ENCODE measurements around the gene LY6G6F. TPM values are rescaled to one million over a fixed set of nuclear protein-coding genes. Genes with fewer than 3 reads are reported as not detected.
A peak's percentile ranks its signal among the peaks of the same experiment; 100 is the strongest.

Gene LY6G6F
- total and polyA plus RNA-seq, 8 donors = 0.53 to 1.8 (median 1.3) TPM; not detected in 1

DNA sequence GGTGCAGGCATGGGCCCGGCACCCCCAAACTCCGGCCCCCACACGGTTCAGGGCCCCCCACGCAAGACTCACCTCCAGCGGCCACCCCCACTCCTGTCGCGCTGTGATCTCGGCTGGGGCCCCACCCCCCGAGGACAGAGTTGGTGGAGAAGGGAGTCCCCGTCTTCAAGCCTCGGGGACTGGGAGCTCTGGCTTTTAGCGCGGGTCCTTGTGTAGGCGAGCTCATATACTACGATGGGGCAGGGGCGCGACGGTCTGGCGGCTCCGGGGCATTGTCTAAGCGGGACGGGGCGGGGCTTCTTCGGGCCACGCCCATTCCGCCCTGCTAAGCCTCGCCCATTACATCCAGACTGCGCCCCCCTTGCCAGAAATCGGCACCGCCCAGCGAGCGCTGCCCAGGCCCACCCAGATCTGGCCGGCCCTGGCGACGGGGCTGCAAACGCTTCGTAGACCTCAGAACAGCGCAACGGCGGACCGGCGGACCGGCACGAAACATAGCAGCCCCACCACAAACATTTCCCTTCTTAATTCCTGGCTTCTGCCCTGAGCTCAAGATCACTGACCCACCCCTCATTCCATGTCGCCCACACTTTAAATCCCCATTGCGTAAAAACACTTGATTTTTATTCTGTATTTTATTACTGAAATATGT lies 23.4 kb downstream of the LY6G6F start:
- Histone ChIP-seq H3K4me3 (peak overlapping the region; percentile 48 to 79), H3K36me3 (peaks cover 4 to 65% of the 10 kb centered on the region in 2 donors), H3K9me3 (no peaks in the 10 kb centered on the region), H3K27me3 (no peaks in the 10 kb centered on the region), H3K27ac (peak overlapping the region; percentile 92 to 97), H3K4me1 (peaks cover 30 to 86% of the 10 kb centered on the region in 2 donors)
- DNase-seq (peak; percentile 89 to 97 (median 93)), ATAC-seq (peak; percentile 82)
- intact Hi-C loops (cut with DNase I) = no loop called here
- TF ChIP-seq, protein P1, sequence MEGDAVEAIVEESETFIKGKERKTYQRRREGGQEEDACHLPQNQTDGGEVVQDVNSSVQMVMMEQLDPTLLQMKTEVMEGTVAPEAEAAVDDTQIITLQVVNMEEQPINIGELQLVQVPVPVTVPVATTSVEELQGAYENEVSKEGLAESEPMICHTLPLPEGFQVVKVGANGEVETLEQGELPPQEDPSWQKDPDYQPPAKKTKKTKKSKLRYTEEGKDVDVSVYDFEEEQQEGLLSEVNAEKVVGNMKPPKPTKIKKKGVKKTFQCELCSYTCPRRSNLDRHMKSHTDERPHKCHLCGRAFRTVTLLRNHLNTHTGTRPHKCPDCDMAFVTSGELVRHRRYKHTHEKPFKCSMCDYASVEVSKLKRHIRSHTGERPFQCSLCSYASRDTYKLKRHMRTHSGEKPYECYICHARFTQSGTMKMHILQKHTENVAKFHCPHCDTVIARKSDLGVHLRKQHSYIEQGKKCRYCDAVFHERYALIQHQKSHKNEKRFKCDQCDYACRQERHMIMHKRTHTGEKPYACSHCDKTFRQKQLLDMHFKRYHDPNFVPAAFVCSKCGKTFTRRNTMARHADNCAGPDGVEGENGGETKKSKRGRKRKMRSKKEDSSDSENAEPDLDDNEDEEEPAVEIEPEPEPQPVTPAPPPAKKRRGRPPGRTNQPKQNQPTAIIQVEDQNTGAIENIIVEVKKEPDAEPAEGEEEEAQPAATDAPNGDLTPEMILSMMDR (IDR thresholded peaks at IDR 0.05) = no peak

DNA sequence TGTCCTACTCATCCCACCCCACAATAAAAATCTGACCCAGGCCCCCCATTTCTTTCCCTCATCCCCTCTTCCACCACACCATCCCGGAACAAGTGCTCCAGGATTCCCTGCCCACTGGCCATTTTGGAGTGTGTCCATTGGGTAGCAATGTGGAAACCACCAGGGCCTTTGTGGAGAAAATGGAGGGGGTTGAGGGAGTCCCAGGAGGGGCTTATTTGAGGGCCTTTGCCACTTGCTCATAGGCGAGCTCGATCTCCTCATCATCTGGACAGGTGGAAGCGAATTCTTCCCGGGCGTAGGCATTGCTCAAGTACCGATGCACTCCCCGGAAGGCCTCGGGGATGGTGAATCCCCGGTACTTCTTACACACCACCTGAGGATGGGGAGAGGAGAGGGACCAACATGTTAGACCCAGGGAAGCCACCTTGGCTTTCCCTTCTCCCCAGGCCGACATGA lies 24.0 kb downstream of the LY6G6F start:
- peak overlapping the region; percentile 48 to 79 for H3K4me3 ChIP-seq

GRCh38 chr6:31732029-31732428 lies 25.4 kb downstream of the LY6G6F start:
- Histone ChIP-seq H3K9me3 (no peaks in the 10 kb centered on the region), H3K27me3 (no peaks in the 10 kb centered on the region), H3K27ac (peak overlapping the region in 1 of 2 donors; percentile 97), H3K4me1 (peaks cover 26 to 75% of the 10 kb centered on the region in 2 donors), H3K36me3 (peaks cover 4 to 48% of the 10 kb centered on the region in 2 donors), H3K4me3 (peak overlapping the region in 1 of 2 donors; percentile 79)
- no peak for ATAC-seq
- TF ChIP-seq, protein P1 (IDR thresholded peaks at IDR 0.05) = no peak
- DNase-seq = no peak
- intact Hi-C loops (cut with DNase I) = no loop called here

More for the DNA sequence above, 24.0 kb downstream of the LY6G6F start:
- no peak for DNase-seq
- Histone ChIP-seq H3K36me3 (peaks cover 4 to 60% of the 10 kb centered on the region in 2 donors), H3K4me1 (peaks cover 30 to 82% of the 10 kb centered on the region in 2 donors), H3K27ac (peak overlapping the region; percentile 92 to 97), H3K27me3 (no peaks in the 10 kb centered on the region), H3K9me3 (no peaks in the 10 kb centered on the region)
- ATAC-seq = no peak
- TF ChIP-seq, protein P1 (IDR thresholded peaks at IDR 0.05) = no peak
- intact Hi-C loops (cut with DNase I) = no loop called here

GRCh38 chr6:31733734-31734133 lies 27.1 kb downstream of the LY6G6F start:
- H3K9me3 ChIP-seq = no peaks in the 10 kb centered on the region
- peak overlapping the region in 1 of 2 donors; percentile 97 for H3K4me3 ChIP-seq
- no peak for ATAC-seq
- DNase-seq = no peak
- H3K27ac ChIP-seq = peak overlapping the region; percentile 93 to 97
- H3K27me3 ChIP-seq = no peaks in the 10 kb centered on the region
- H3K4me1 ChIP-seq = peaks cover 30 to 75% of the 10 kb centered on the region in 2 donors
- TF ChIP-seq, protein P1 (IDR thresholded peaks at IDR 0.05) = no peak
- intact Hi-C loops (cut with DNase I) = no loop called here
- H3K36me3 ChIP-seq = peaks cover 4 to 42% of the 10 kb centered on the region in 2 donors

DNA sequence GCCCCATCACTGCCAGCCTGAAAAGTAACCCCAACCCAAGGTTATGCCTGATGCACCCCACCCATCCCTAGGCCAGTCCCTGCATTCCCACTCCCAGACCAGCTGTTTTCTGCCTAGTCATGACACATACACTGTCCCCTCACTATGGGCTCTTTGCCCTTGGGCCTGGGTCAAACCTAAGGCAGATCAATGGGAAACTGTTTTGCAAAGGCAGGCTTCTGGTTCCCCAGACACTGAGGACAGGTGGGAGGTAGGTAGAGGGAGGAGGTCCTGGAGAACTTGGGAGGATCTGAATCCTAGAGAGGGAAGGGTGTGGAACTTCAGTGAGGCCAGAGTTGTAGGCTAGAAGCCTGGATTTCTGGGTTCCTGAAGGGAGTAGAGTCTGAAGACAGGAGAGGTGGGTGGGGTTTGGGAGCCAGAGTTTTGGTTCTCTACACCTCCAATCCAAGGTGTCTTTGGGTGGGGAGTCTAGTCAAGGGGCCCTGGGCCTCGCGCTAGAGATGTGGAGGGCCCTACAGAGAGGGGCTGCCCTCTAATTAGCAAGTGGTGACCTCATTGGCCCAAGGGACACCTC lies 27.7 kb downstream of the LY6G6F start:
- peak overlapping the region; percentile 93 to 97 for H3K27ac ChIP-seq
- H3K4me1 ChIP-seq = peaks cover 31 to 75% of the 10 kb centered on the region in 2 donors
- ATAC-seq = no peak
- intact Hi-C loops (cut with DNase I) = no loop called here
- DNase-seq = no peak
- H3K9me3 ChIP-seq = no peaks in the 10 kb centered on the region
- H3K27me3 ChIP-seq = no peaks in the 10 kb centered on the region
- peaks cover 4 to 42% of the 10 kb centered on the region in 2 donors for H3K36me3 ChIP-seq
- H3K4me3 ChIP-seq = peak overlapping the region; percentile 78 to 97
- TF ChIP-seq, protein P1 (IDR thresholded peaks at IDR 0.05) = no peak
